GM12878 (cell line): Measurements from ENCODE around the gene HSP90AA1. TPM values are rescaled to one million over a fixed set of nuclear protein-coding genes. Genes with fewer than 3 reads are reported as not detected.

Experiments used
- ATAC-seq: fragments of 200-7000 bp; cut with Tn5 transposase; 3 replicates; pipeline ENCODE4 v1.9.1; 2020; ENCODE audit warnings: mild to moderate bottlenecking, moderate library complexity
- BruUV-seq: library from RNA; stranded (reverse); fragments of 400-500 nt; replicated peaks from 2 replicates; lab custom pipeline; 2021; lab: Mats Ljungman, UMichigan
- CTCF ChIA-PET: fragments of 300-600 bp; sonication (Branson Sonifier 250); formaldehyde crosslinking; extraction: SDS; loops from one replicate; lab custom pipeline; 2021; ENCODE audit warnings: inconsistent platforms; lab: Yijun Ruan, JAX
- POLR2A ChIA-PET: fragments of 350-600 bp; formaldehyde crosslinking; extraction: SDS; loops from one replicate; lab custom pipeline; 2021; ENCODE audit warnings: inconsistent platforms; lab: Charles Lee
- RAD21 ChIA-PET: fragments of 300-600 bp; sonication (Branson Sonifier 250); formaldehyde crosslinking; loops from one replicate; lab custom pipeline; 2023; ENCODE audit warnings: antibody characterized with exemption; ENCODE audit not compliant: unreplicated experiment; lab: Charles Lee
- SMC1A ChIA-PET: fragments of 300-600 bp; sonication (Branson Sonifier 250); formaldehyde crosslinking; loops from one replicate; lab custom pipeline; 2023; ENCODE audit not compliant: unreplicated experiment, uncharacterized antibody; lab: Charles Lee
- DNase-seq: peaks from one replicate; pipeline ENCODE4 v3.0.0-alpha.2; 2011; ENCODE audit warnings: low read depth, low spot score
- FAIRE-seq: peaks from 3 replicates; lab custom pipeline; 2011; peaks lifted over from hg19 to GRCh38; lab: Jason Lieb, UNC
- H2AFZ ChIP-seq: 2 replicates; pipeline ENCODE4 v1.6.0; 2011; ENCODE audit warnings: low read depth, low read length, control low read depth; ENCODE audit not compliant: control insufficient read depth
- H3K27ac ChIP-seq: 2 replicates; pipeline ENCODE4 v1.5.1; 2011; ENCODE audit warnings: control low read depth; ENCODE audit not compliant: control insufficient read depth, insufficient read depth
- H3K27me3 ChIP-seq, 2 experiments: replicated peaks in 1 of 2; 2 replicates each; pipeline versions ENCODE4 v1.6.0 to v1.6.1; 2011; ENCODE audit warnings: low read length in 1 of 2; ENCODE audit not compliant: control insufficient read depth in 2 of 2, insufficient read depth in 2 of 2
- H3K36me3 ChIP-seq, 2 experiments: 2 replicates each; pipeline ENCODE4 v1.5.1; 2011; ENCODE audit warnings: low read length in 1 of 2; ENCODE audit not compliant: control insufficient read depth in 2 of 2, insufficient read depth in 2 of 2
- H3K4me1 ChIP-seq: 2 replicates; pipeline ENCODE4 v1.6.1; 2011; ENCODE audit warnings: mild to moderate bottlenecking, low read length, moderate library complexity, mixed read lengths; ENCODE audit not compliant: control insufficient read depth, insufficient read depth
- H3K4me2 ChIP-seq: 2 replicates; pipeline ENCODE4 v1.6.0; 2011; ENCODE audit warnings: control low read depth; ENCODE audit not compliant: control insufficient read depth, insufficient read depth
- H3K4me3 ChIP-seq: fragments of 200-600 bp; sonication (generic); 2 replicates; pipeline ENCODE4 v1.5.1; 2016
- H3K79me2 ChIP-seq: 2 replicates; pipeline ENCODE4 v1.6.0; 2011; ENCODE audit warnings: low read length; ENCODE audit not compliant: control insufficient read depth, insufficient read depth
- H3K9ac ChIP-seq: 2 replicates; pipeline ENCODE4 v1.8.0; 2011; ENCODE audit warnings: low read length, control low read depth, mixed read lengths; ENCODE audit not compliant: control insufficient read depth, insufficient read depth
- H3K9me3 ChIP-seq: replicated peaks from 3 replicates; pipeline ENCODE4 v1.5.1; 2011; ENCODE audit warnings: mild to moderate bottlenecking, low read length; ENCODE audit not compliant: control insufficient read depth, insufficient read depth
- H4K20me1 ChIP-seq: 2 replicates; pipeline ENCODE4 v1.6.0; 2011; ENCODE audit not compliant: control insufficient read depth, insufficient read depth
- ASH2L ChIP-seq: fragments of 300-600, 200-600 bp; sonication (generic); IDR thresholded peaks from 2 replicates; pipeline ENCODE4 v1.6.1; 2017; ENCODE audit warnings: low read depth, mild to moderate bottlenecking, borderline replicate concordance
- EP300 ChIP-seq, 2 experiments: fragments of 150-350 bp in 1 of 2; IDR thresholded peaks; 2 replicates each; pipeline ENCODE4 v1.6.1; 2011 to 2012; ENCODE audit warnings: low read depth in 2 of 2, low read length in 2 of 2, borderline replicate concordance in 1 of 2, improper control_type of control experiment in 1 of 2, inconsistent platforms in 1 of 2; ENCODE audit not compliant: control insufficient read depth in 1 of 2
- FOS ChIP-seq: IDR thresholded peaks from 3 replicates; pipeline ENCODE4 v1.6.1; 2011; ENCODE audit warnings: borderline replicate concordance; ENCODE audit not compliant: insufficient read length; ENCODE audit errors: extremely low read depth
- HDAC2 ChIP-seq: fragments of 200-600 bp; sonication (generic); IDR thresholded peaks from 2 replicates; pipeline ENCODE4 v1.6.1; 2017
- JUNB ChIP-seq: IDR thresholded peaks from 2 replicates; pipeline ENCODE4 v1.6.1; 2016; ENCODE audit warnings: antibody characterized with exemption, mild to moderate bottlenecking
- TAF1 ChIP-seq: IDR thresholded peaks from 2 replicates; pipeline ENCODE4 v1.6.1; 2011; ENCODE audit warnings: mild to moderate bottlenecking, low read depth, low read length, borderline replicate concordance
- TBL1XR1 ChIP-seq: IDR thresholded peaks from 2 replicates; pipeline ENCODE4 v1.6.1; 2012; ENCODE audit warnings: low read depth, low read length, improper control_type of control experiment
- WGBS: methylation state at CpG from one replicate; pipeline ENCODE4 v1.1.6; 2016; ENCODE audit warnings: low lambda C conversion rate; ENCODE audit not compliant: insufficient replicate concordance, insufficient coverage; ENCODE audit errors: missing lambda C conversion rate; 5-methylcytosine and 5-hydroxymethylcytosine counted together
- in situ Hi-C: fragments of 300-500 bp; cut with MboI; formaldehyde crosslinking; loops from 9 replicates; pipeline ENCODE4 v1.14.3; 2018; ENCODE audit warnings: mixed read lengths
- intact Hi-C: fragments of 100-400 bp; cut with micrococcal nuclease; formaldehyde crosslinking; loops from one replicate; pipeline ENCODE4 v1.14.2; 2022; ENCODE audit not compliant: unreplicated experiment
- polyA plus RNA-seq, 11 experiments: library from polyadenylated mRNA; depleted of rRNA in 4 of 11; unstranded in 6 of 11; stranded (reverse) in 5 of 11; fragments of >200 nt; fragmentation: Nextera tagmentation in 4 of 11; fragmentation: Illumina TruSeq in 1 of 11; extraction: Ambion mirVana in 4 of 11; extraction: Trizol in 1 of 11; gene quantifications; 1 replicate in 1 of 11; 2 replicates in 10 of 11; pipeline versions ENCODE4 v1.2.1 to v1.2.3, GENCODE V29; 2011 to 2016; ENCODE audit warnings: inconsistent platforms in 2 of 11, missing spikeins in 2 of 11, low read depth in 1 of 11
- total RNA-seq, 4 experiments: library from RNA; depleted of rRNA in 3 of 4; stranded (reverse); fragments of >200 nt in 3 of 4; fragmentation: Illumina TruSeq in 1 of 4; extraction: Trizol in 1 of 4; gene quantifications; 2 replicates each; pipeline versions ENCODE4 v1.2.1 to v1.2.3, GENCODE V29; 2013 to 2021
- TF ChIP-seq, protein P1 (sequence below): IDR thresholded peaks from 2 replicates; pipeline ENCODE4 v1.6.1; 2012; ENCODE audit warnings: low read depth, low read length, improper control_type of control experiment
- TF ChIP-seq, protein P2 (sequence below): IDR thresholded peaks from 2 replicates; pipeline ENCODE4 v1.6.1; 2011; ENCODE audit warnings: low read depth, low read length, improper control_type of control experiment, borderline replicate concordance
- TF ChIP-seq, protein P3 (sequence below): fragments of 450-650 bp; IDR thresholded peaks from 2 replicates; pipeline ENCODE4 v1.6.1; 2018; ENCODE audit warnings: borderline replicate concordance, mild to moderate bottlenecking; ENCODE audit not compliant: partially characterized antibody

The HSP90AA1 gene
- total and polyA plus RNA-seq, 10 of the 15 experiments (the other 5 are each of a cell fraction or from before 2014, with no cell fraction given), result 262 to 1,315 (median 635) TPM

DNA sequence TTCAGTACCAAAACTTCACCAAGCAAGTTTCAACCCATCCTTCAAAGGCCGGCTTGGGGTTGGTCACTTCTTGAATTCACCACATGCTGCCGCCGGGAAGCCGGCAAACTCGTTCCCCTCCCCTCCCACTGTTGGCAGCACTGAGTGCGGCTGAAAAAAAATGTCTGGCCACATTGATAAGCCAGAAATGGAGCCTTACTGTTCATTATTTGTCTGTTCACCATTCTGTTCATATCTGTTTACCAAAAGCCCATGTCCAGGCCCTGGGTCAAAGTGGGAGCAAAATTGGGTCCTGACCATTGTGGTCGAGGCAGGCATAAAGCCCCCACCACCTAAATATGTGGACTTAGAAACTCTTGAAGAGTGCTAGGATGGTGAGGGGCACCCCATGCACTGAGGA is 7.3 kb upstream of the HSP90AA1 start:
- in situ Hi-C loops (no loop called here), intact Hi-C loops (no loop called here)
- Histone ChIP-seq H3K79me2 (no peaks in the 10 kb centered on the region), H3K4me2 (no peak overlapping the region), H2AFZ (no peak overlapping the region), H3K9me3 (no peaks in the 10 kb centered on the region), H3K27me3 (no peaks in the 10 kb centered on the region), H3K9ac (no peak overlapping the region), H3K4me3 (no peak overlapping the region), H3K27ac (no peak overlapping the region), H3K4me1 (no peaks in the 10 kb centered on the region; the same call in 1 of the 2 replicates), H3K36me3 (no peaks in the 10 kb centered on the region), H4K20me1 (no peaks in the 10 kb centered on the region)
- TF ChIP-seq, protein P1, sequence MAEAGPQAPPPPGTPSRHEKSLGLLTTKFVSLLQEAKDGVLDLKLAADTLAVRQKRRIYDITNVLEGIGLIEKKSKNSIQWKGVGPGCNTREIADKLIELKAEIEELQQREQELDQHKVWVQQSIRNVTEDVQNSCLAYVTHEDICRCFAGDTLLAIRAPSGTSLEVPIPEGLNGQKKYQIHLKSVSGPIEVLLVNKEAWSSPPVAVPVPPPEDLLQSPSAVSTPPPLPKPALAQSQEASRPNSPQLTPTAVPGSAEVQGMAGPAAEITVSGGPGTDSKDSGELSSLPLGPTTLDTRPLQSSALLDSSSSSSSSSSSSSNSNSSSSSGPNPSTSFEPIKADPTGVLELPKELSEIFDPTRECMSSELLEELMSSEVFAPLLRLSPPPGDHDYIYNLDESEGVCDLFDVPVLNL, result no peak
- TF ChIP-seq, protein P2, sequence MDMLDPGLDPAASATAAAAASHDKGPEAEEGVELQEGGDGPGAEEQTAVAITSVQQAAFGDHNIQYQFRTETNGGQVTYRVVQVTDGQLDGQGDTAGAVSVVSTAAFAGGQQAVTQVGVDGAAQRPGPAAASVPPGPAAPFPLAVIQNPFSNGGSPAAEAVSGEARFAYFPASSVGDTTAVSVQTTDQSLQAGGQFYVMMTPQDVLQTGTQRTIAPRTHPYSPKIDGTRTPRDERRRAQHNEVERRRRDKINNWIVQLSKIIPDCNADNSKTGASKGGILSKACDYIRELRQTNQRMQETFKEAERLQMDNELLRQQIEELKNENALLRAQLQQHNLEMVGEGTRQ, result no peak
- TF ChIP-seq JUNB, result no peak
- TF ChIP-seq, protein P3, sequence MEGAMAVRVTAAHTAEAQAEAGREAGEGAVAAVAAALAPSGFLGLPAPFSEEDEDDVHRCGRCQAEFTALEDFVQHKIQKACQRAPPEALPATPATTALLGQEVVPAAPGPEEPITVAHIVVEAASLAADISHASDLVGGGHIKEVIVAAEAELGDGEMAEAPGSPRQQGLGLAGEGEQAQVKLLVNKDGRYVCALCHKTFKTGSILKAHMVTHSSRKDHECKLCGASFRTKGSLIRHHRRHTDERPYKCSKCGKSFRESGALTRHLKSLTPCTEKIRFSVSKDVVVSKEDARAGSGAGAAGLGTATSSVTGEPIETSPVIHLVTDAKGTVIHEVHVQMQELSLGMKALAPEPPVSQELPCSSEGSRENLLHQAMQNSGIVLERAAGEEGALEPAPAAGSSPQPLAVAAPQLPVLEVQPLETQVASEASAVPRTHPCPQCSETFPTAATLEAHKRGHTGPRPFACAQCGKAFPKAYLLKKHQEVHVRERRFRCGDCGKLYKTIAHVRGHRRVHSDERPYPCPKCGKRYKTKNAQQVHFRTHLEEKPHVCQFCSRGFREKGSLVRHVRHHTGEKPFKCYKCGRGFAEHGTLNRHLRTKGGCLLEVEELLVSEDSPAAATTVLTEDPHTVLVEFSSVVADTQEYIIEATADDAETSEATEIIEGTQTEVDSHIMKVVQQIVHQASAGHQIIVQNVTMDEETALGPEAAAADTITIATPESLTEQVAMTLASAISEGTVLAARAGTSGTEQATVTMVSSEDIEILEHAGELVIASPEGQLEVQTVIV, result no peak
- no peak for TF ChIP-seq ASH2L
- TF ChIP-seq HDAC2, result no peak
- no peak for TF ChIP-seq FOS
- TF ChIP-seq TBL1XR1, result no peak
- no peak for TF ChIP-seq EP300 (IDR thresholded peaks at IDR 0.05; ENCODE audit: borderline replicate concordance in 1 of 2, control insufficient read depth in 1 of 2, low read depth in 2 of 2, low read length in 2 of 2)
- TF ChIP-seq TAF1, result no peak
- POLR2A ChIA-PET, result no interaction called here
- BruUV-seq, result no TSS peak
- DNase-seq, result no peak
- CTCF ChIA-PET, result no interaction called here
- ATAC-seq, result no peak
- FAIRE-seq, result no peak
- 81% methylated on average over 7 of the region's 7 CpGs for WGBS
- SMC1A ChIA-PET, result no interaction called here
- RAD21 ChIA-PET, result no interaction called here
